HEK293 (cell line): ENCODE data around the gene RNF123.

Experiments used
- BCL11B ChIP-seq: fragments of 450-650 bp; formaldehyde crosslinking; IDR thresholded peaks from 2 replicates; pipeline ENCODE4 v1.5.1; 2016; ENCODE audit warnings: low read depth, missing biosample characterization, missing genetic modification characterization
- REPIN1 ChIP-seq: fragments of 450-650 bp; formaldehyde crosslinking; IDR thresholded peaks from 2 replicates; pipeline ENCODE4 v1.5.1; 2017; ENCODE audit warnings: missing biosample characterization, missing genetic modification characterization, low read depth
- YY1 ChIP-seq: fragments of 450-650 bp; formaldehyde crosslinking; IDR thresholded peaks from 2 replicates; pipeline ENCODE4 v1.5.1; 2018; ENCODE audit warnings: missing biosample characterization, missing genetic modification characterization
- YY2 ChIP-seq: fragments of 450-650 bp; formaldehyde crosslinking; IDR thresholded peaks from 2 replicates; pipeline ENCODE4 v1.5.1; 2016; ENCODE audit warnings: missing biosample characterization, missing genetic modification characterization
- ZBTB17 ChIP-seq: fragments of 450-650 bp; formaldehyde crosslinking; IDR thresholded peaks from 2 replicates; pipeline ENCODE4 v1.5.1; 2016; ENCODE audit warnings: missing biosample characterization, missing genetic modification characterization
- ZFP37 ChIP-seq: fragments of 450-650 bp; formaldehyde crosslinking; IDR thresholded peaks from 2 replicates; pipeline ENCODE4 v1.5.1; 2016; ENCODE audit warnings: missing biosample characterization, missing genetic modification characterization
- ZNF133 ChIP-seq: fragments of 450-650 bp; formaldehyde crosslinking; IDR thresholded peaks from 2 replicates; pipeline ENCODE4 v1.5.1; 2016; ENCODE audit warnings: missing biosample characterization, missing genetic modification characterization
- ZNF660 ChIP-seq: fragments of 450-650 bp; IDR thresholded peaks from 2 replicates; pipeline ENCODE4 v1.5.1; 2018; ENCODE audit warnings: missing biosample characterization, mild to moderate bottlenecking, missing genetic modification characterization
- TF ChIP-seq, protein P1 (sequence below): fragments of 450-650 bp; formaldehyde crosslinking; IDR thresholded peaks from 2 replicates; pipeline ENCODE4 v1.5.1; 2016; ENCODE audit warnings: missing biosample characterization, missing genetic modification characterization
- TF ChIP-seq, protein P2 (sequence below): fragments of 450-650 bp; formaldehyde crosslinking; IDR thresholded peaks from 2 replicates; pipeline ENCODE4 v1.5.1; 2016; ENCODE audit warnings: missing biosample characterization, missing genetic modification characterization, low read depth
- TF ChIP-seq, protein P3 (sequence below): fragments of 450-650 bp; formaldehyde crosslinking; IDR thresholded peaks from 2 replicates; pipeline ENCODE4 v1.5.1; 2016; ENCODE audit warnings: missing biosample characterization, missing genetic modification characterization
- TF ChIP-seq, protein P4 (sequence below): fragments of 450-650 bp; formaldehyde crosslinking; IDR thresholded peaks from 2 replicates; pipeline ENCODE4 v1.5.1; 2016; ENCODE audit warnings: missing biosample characterization, missing genetic modification characterization
- TF ChIP-seq, protein P5 (sequence below): fragments of 450-650 bp; formaldehyde crosslinking; IDR thresholded peaks from 2 replicates; pipeline ENCODE4 v1.5.1; 2016; ENCODE audit warnings: missing biosample characterization, missing genetic modification characterization, borderline replicate concordance
- TF ChIP-seq, protein P6 (sequence below): fragments of 450-650 bp; formaldehyde crosslinking; IDR thresholded peaks from 2 replicates; pipeline ENCODE4 v1.5.1; 2016; ENCODE audit warnings: missing biosample characterization, missing genetic modification characterization

DNA sequence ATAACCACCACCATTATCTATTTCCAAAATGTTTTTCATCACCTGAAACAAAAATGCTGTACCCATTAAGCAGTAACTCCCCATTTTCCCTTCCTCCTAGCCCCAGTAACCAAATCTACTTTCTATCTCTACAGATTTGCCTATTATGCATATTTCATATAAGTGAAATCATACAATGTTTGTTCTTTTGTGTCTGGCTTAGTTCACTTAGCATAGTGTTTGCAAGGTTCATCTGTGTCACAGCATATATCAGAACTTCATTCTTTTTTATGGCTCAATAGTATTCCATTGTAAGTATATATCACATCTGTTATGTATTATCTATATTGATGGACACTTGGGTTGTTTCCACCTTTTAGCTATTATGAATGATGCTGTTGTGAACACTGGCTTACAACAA is 51.1 kb downstream of the RNF123 start:
- TF ChIP-seq, protein P1, sequence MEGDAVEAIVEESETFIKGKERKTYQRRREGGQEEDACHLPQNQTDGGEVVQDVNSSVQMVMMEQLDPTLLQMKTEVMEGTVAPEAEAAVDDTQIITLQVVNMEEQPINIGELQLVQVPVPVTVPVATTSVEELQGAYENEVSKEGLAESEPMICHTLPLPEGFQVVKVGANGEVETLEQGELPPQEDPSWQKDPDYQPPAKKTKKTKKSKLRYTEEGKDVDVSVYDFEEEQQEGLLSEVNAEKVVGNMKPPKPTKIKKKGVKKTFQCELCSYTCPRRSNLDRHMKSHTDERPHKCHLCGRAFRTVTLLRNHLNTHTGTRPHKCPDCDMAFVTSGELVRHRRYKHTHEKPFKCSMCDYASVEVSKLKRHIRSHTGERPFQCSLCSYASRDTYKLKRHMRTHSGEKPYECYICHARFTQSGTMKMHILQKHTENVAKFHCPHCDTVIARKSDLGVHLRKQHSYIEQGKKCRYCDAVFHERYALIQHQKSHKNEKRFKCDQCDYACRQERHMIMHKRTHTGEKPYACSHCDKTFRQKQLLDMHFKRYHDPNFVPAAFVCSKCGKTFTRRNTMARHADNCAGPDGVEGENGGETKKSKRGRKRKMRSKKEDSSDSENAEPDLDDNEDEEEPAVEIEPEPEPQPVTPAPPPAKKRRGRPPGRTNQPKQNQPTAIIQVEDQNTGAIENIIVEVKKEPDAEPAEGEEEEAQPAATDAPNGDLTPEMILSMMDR (tag by site-specific recombination), result no peak
- TF ChIP-seq, protein P2, sequence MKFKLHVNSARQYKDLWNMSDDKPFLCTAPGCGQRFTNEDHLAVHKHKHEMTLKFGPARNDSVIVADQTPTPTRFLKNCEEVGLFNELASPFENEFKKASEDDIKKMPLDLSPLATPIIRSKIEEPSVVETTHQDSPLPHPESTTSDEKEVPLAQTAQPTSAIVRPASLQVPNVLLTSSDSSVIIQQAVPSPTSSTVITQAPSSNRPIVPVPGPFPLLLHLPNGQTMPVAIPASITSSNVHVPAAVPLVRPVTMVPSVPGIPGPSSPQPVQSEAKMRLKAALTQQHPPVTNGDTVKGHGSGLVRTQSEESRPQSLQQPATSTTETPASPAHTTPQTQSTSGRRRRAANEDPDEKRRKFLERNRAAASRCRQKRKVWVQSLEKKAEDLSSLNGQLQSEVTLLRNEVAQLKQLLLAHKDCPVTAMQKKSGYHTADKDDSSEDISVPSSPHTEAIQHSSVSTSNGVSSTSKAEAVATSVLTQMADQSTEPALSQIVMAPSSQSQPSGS, result no peak
- no peak for TF ChIP-seq YY1 (tag by site-specific recombination)
- no peak for TF ChIP-seq ZNF660
- TF ChIP-seq, protein P3, sequence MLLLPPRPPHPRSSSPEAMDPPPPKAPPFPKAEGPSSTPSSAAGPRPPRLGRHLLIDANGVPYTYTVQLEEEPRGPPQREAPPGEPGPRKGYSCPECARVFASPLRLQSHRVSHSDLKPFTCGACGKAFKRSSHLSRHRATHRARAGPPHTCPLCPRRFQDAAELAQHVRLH (tag by site-specific recombination), result no peak
- TF ChIP-seq, protein P4, sequence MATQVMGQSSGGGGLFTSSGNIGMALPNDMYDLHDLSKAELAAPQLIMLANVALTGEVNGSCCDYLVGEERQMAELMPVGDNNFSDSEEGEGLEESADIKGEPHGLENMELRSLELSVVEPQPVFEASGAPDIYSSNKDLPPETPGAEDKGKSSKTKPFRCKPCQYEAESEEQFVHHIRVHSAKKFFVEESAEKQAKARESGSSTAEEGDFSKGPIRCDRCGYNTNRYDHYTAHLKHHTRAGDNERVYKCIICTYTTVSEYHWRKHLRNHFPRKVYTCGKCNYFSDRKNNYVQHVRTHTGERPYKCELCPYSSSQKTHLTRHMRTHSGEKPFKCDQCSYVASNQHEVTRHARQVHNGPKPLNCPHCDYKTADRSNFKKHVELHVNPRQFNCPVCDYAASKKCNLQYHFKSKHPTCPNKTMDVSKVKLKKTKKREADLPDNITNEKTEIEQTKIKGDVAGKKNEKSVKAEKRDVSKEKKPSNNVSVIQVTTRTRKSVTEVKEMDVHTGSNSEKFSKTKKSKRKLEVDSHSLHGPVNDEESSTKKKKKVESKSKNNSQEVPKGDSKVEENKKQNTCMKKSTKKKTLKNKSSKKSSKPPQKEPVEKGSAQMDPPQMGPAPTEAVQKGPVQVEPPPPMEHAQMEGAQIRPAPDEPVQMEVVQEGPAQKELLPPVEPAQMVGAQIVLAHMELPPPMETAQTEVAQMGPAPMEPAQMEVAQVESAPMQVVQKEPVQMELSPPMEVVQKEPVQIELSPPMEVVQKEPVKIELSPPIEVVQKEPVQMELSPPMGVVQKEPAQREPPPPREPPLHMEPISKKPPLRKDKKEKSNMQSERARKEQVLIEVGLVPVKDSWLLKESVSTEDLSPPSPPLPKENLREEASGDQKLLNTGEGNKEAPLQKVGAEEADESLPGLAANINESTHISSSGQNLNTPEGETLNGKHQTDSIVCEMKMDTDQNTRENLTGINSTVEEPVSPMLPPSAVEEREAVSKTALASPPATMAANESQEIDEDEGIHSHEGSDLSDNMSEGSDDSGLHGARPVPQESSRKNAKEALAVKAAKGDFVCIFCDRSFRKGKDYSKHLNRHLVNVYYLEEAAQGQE (tag by site-specific recombination), result no peak
- no peak for TF ChIP-seq YY2 (tag by site-specific recombination)
- TF ChIP-seq BCL11B, result no peak
- TF ChIP-seq, protein P5, sequence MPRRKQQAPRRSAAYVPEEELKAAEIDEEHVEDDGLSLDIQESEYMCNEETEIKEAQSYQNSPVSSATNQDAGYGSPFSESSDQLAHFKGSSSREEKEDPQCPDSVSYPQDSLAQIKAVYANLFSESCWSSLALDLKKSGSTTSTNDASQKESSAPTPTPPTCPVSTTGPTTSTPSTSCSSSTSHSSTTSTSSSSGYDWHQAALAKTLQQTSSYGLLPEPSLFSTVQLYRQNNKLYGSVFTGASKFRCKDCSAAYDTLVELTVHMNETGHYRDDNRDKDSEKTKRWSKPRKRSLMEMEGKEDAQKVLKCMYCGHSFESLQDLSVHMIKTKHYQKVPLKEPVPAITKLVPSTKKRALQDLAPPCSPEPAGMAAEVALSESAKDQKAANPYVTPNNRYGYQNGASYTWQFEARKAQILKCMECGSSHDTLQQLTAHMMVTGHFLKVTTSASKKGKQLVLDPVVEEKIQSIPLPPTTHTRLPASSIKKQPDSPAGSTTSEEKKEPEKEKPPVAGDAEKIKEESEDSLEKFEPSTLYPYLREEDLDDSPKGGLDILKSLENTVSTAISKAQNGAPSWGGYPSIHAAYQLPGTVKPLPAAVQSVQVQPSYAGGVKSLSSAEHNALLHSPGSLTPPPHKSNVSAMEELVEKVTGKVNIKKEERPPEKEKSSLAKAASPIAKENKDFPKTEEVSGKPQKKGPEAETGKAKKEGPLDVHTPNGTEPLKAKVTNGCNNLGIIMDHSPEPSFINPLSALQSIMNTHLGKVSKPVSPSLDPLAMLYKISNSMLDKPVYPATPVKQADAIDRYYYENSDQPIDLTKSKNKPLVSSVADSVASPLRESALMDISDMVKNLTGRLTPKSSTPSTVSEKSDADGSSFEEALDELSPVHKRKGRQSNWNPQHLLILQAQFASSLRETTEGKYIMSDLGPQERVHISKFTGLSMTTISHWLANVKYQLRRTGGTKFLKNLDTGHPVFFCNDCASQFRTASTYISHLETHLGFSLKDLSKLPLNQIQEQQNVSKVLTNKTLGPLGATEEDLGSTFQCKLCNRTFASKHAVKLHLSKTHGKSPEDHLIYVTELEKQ, result no peak
- no peak for TF ChIP-seq ZBTB17 (tag by site-specific recombination)
- TF ChIP-seq ZFP37 (tag by site-specific recombination), result no peak
- TF ChIP-seq REPIN1, result no peak
- no peak for TF ChIP-seq ZNF133 (tag by site-specific recombination)
- TF ChIP-seq, protein P6, sequence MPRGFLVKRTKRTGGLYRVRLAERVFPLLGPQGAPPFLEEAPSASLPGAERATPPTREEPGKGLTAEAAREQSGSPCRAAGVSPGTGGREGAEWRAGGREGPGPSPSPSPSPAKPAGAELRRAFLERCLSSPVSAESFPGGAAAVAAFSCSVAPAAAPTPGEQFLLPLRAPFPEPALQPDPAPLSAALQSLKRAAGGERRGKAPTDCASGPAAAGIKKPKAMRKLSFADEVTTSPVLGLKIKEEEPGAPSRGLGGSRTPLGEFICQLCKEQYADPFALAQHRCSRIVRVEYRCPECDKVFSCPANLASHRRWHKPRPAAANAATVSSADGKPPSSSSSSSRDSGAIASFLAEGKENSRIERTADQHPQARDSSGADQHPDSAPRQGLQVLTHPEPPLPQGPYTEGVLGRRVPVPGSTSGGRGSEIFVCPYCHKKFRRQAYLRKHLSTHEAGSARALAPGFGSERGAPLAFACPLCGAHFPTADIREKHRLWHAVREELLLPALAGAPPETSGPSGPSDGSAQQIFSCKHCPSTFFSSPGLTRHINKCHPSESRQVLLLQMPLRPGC (tag by site-specific recombination), result no peak
